HL-60 (cell line): ENCODE measurements around the gene FAM78A.

Experiments used
- POLR2AphosphoS5 ChIP-seq: IDR thresholded peaks from 2 replicates; pipeline ENCODE4 v1.6.1; 2012; ENCODE audit warnings: low read depth
- TF ChIP-seq, protein P1 (sequence below): IDR thresholded peaks from one replicate; pipeline ENCODE4 v1.5.1; 2011; ENCODE audit warnings: low read length, control low read depth, inconsistent platforms; ENCODE audit not compliant: insufficient read depth

- TF ChIP-seq, protein P1, sequence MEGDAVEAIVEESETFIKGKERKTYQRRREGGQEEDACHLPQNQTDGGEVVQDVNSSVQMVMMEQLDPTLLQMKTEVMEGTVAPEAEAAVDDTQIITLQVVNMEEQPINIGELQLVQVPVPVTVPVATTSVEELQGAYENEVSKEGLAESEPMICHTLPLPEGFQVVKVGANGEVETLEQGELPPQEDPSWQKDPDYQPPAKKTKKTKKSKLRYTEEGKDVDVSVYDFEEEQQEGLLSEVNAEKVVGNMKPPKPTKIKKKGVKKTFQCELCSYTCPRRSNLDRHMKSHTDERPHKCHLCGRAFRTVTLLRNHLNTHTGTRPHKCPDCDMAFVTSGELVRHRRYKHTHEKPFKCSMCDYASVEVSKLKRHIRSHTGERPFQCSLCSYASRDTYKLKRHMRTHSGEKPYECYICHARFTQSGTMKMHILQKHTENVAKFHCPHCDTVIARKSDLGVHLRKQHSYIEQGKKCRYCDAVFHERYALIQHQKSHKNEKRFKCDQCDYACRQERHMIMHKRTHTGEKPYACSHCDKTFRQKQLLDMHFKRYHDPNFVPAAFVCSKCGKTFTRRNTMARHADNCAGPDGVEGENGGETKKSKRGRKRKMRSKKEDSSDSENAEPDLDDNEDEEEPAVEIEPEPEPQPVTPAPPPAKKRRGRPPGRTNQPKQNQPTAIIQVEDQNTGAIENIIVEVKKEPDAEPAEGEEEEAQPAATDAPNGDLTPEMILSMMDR = no peak
- TF ChIP-seq POLR2AphosphoS5 = no peak
These were observed 27.3 kb upstream of the FAM78A start for GRCh38 chr9:131303381-131304321.
